WERI-Rb-1 (cell line): Measurements from ENCODE around the gene IQSEC3.
A peak's percentile ranks its signal among the peaks of the same experiment; 100 is the strongest.

Experiments
- DNase-seq: peaks from one replicate; pipeline ENCODE4 v3.0.0-alpha.2; 2020
- H3K27ac ChIP-seq: fragments of 250-450 bp; sonication (Bioruptor Pico); 2 replicates; pipeline ENCODE4 v1.5.1; 2020; ENCODE audit warnings: mild to moderate bottlenecking, moderate library complexity
- H3K27me3 ChIP-seq: fragments of 250-450 bp; sonication (Bioruptor Pico); 2 replicates; pipeline ENCODE4 v1.5.1; 2021; ENCODE audit warnings: mild to moderate bottlenecking, low read depth, moderate library complexity; ENCODE audit not compliant: insufficient read depth, severe bottlenecking
- H3K36me3 ChIP-seq: fragments of 250-450 bp; sonication (Bioruptor Pico); 2 replicates; pipeline ENCODE4 v1.5.1; 2020; ENCODE audit warnings: mild to moderate bottlenecking, moderate library complexity
- H3K4me3 ChIP-seq: 2 replicates; pipeline ENCODE4 v1.5.1; 2011; ENCODE audit warnings: low read depth, mild to moderate bottlenecking, control low read depth, low read length
- H3K9me3 ChIP-seq: fragments of 250-450 bp; sonication (Bioruptor Pico); 2 replicates; pipeline ENCODE4 v1.5.1; 2021; ENCODE audit warnings: mild to moderate bottlenecking, moderate library complexity; ENCODE audit not compliant: severe bottlenecking
- TF ChIP-seq, protein P1 (sequence below): IDR thresholded peaks from 2 replicates; pipeline ENCODE4 v1.5.1; 2011; ENCODE audit warnings: low read depth, mild to moderate bottlenecking, control low read depth, inconsistent platforms, low read length

Gene IQSEC3

DNA sequence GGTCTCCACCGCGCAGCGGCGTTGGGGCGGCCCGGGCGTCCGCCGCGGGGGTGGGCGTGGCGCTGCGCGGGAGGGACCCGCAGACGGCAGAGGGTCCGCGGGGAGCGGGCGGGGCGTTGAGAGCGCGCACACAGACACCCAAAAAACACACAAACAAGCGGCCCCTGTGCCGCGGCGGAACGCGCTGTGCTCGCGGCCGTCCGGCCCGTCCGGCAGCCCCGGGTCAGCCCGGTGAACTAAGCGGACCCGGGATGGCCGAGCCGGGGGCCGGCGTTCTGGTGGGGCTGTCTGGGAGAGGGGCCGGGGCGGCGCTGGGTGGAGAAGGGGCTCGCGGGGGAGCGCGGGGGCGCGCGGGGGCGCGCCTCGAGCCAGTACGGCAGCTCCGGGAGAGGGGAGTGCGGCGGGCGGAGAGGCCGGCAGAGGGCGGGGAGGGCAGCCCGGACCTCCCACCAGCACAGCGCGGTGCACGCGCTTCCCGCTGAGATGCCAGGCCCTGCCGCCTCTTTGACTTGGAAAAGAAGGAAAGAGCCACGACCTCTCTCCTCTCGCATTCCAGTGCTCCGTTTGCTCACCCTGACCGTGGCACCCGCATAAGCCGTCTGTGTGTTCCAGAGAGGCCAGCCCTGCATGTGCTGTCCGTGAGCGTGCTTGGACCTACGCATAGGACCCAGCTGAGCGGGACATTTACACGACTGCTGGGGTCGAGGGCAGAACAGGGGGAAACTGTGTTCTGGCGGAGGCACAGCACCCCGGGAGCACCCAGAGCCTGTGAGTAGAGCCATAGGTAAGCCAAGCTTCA is 137.1 kb downstream of the IQSEC3 start:
- Histone ChIP-seq H3K4me3 (peak overlapping the region; percentile 37), H3K27me3 (no peaks in the 10 kb centered on the region)
- peak; percentile 43 for DNase-seq

GRCh38 chr12:204261-204678 is 137.7 kb downstream of the IQSEC3 start:
- TF ChIP-seq, protein P1, sequence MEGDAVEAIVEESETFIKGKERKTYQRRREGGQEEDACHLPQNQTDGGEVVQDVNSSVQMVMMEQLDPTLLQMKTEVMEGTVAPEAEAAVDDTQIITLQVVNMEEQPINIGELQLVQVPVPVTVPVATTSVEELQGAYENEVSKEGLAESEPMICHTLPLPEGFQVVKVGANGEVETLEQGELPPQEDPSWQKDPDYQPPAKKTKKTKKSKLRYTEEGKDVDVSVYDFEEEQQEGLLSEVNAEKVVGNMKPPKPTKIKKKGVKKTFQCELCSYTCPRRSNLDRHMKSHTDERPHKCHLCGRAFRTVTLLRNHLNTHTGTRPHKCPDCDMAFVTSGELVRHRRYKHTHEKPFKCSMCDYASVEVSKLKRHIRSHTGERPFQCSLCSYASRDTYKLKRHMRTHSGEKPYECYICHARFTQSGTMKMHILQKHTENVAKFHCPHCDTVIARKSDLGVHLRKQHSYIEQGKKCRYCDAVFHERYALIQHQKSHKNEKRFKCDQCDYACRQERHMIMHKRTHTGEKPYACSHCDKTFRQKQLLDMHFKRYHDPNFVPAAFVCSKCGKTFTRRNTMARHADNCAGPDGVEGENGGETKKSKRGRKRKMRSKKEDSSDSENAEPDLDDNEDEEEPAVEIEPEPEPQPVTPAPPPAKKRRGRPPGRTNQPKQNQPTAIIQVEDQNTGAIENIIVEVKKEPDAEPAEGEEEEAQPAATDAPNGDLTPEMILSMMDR = no peak
- DNase-seq = no peak
- H3K9me3 ChIP-seq = no peaks in the 10 kb centered on the region
- no peak overlapping the region for H3K27ac ChIP-seq
- no peaks in the 10 kb centered on the region for H3K36me3 ChIP-seq
- no peaks in the 10 kb centered on the region for H3K27me3 ChIP-seq
- H3K4me3 ChIP-seq = peak overlapping the region; percentile 37; the same call in 1 of the 2 replicates

More for the DNA sequence above, 137.1 kb downstream of the IQSEC3 start:
- Histone ChIP-seq H3K27ac (no peak overlapping the region), H3K36me3 (no peaks in the 10 kb centered on the region), H3K9me3 (no peaks in the 10 kb centered on the region)
- TF ChIP-seq, protein P1 = 0 out of 2 replicates have a peak, but pooled peaks have one; percentile 18

GRCh38 chr12:205026-205425 is 138.5 kb downstream of the IQSEC3 start:
- DNase-seq = no peak
- no peak overlapping the region for H3K27ac ChIP-seq
- H3K4me3 ChIP-seq = no peak overlapping the region
- no peaks in the 10 kb centered on the region for H3K27me3 ChIP-seq
- H3K9me3 ChIP-seq = no peaks in the 10 kb centered on the region
- H3K36me3 ChIP-seq = no peaks in the 10 kb centered on the region
- TF ChIP-seq, protein P1 = no peak

DNA sequence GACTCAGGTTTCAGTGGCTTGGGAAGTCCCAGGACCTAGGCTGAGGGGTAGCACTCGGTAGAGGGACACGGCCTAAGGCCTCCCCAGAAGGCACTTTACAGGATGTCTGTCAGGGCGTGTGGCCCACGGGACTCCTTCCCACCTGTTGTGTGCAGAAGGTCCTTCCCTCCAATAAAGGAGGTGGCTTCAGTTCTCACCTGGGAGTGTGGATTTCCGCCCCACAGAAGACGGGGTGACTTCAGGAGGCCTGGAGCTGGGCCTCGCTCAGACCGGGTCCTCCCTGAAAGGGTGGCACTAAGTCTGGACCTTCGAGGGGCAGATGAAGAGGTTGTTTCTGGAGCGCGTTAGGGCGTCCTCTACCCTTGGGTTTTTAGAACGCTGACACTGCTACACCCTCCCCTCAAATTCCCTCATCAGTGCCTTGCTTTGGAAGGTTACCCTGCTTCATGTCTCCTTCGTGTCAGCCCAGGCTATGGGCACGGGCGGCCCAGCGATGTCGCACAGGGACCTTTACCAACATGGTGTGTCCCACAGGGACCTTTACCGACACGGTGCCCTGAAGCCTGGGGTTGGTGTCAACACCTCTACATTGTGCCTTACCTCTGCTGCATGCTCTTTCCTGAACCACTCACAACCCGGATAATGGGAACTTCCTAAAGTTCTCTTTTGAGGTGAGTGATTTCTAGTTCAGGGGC is 140.3 kb downstream of the IQSEC3 start:
- H3K27ac ChIP-seq = no peak overlapping the region
- H3K27me3 ChIP-seq = no peaks in the 10 kb centered on the region
- no peak for DNase-seq
- H3K36me3 ChIP-seq = no peaks in the 10 kb centered on the region
- H3K4me3 ChIP-seq = no peak overlapping the region
- TF ChIP-seq, protein P1 = no peak
- no peaks in the 10 kb centered on the region for H3K9me3 ChIP-seq

DNA sequence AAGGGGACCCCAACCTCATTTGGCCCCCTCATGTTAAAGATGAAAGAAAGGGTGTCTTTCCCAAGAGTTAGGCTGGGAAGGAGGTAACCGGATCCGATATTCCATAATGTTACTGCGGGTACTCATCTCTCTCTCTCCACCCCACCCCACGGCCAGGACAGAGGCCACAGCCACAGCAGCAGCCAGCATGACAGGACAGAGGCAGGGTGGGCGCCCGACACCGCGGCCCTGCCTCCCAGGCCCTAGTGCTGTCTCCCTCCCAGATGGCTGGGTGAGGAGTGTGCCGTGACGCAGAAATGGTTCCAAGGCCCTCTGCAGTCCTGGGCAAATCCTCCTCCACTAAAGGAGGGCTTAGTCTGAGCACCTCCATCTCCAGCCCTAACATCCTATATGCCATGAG is 141.2 kb downstream of the IQSEC3 start:
- no peak for DNase-seq
- H3K36me3 ChIP-seq = no peaks in the 10 kb centered on the region
- no peak overlapping the region for H3K4me3 ChIP-seq
- H3K27me3 ChIP-seq = no peaks in the 10 kb centered on the region
- TF ChIP-seq, protein P1 = no peak
- no peaks in the 10 kb centered on the region for H3K9me3 ChIP-seq
- no peak overlapping the region for H3K27ac ChIP-seq
